NCI-H510A (cell line): Measurements from ENCODE around the gene ASF1B.
A peak's percentile ranks its signal among the peaks of the same experiment; 100 is the strongest.

Experiments used
- DNase-seq: peaks from one replicate; lab custom pipeline; 2025; lab: John Stamatoyannopoulos, UW

ASF1B gene

DNA sequence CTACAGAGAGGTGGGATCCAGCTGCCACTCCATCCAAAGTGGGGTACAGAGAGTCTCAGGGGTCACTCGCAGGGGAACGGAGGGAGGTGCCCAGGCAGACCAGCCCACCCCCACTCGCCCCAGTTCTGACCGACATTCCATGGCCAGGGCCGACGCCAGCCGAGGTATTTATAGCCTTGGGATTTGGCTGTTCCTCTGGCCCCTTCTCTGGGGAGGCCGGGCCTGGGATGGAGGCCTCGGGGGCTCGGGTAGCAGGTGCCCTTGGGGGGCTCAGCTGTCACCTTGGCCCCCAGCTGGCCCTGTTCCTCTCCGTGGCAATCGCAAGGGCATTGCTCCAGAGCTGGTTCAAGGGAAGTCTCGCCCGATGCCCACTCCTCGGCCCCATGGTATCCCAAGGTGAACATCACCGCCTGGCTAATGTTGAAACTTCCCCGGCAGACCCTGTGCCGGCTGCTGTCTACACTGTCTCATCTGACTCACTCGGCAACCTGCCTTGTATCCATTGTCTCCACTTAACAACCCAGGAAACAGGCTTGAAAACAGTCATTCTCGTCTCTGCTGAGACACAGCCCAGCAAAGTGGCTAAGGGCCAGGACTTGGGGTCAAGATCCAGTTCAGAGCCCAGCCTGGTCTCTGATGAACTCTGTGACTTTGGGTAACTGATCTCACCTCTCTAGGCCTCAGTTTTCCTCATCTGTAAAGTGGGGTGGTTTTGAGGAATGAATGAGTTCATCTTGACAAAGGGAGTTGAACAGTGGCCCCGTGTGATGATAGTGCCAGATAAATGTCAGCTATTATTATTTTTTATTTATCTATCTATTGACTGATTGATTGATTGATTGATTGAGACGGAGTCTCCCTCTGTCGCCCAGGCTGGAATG, 28.6 kb downstream of the ASF1B start:
- no peak for DNase-seq

DNA sequence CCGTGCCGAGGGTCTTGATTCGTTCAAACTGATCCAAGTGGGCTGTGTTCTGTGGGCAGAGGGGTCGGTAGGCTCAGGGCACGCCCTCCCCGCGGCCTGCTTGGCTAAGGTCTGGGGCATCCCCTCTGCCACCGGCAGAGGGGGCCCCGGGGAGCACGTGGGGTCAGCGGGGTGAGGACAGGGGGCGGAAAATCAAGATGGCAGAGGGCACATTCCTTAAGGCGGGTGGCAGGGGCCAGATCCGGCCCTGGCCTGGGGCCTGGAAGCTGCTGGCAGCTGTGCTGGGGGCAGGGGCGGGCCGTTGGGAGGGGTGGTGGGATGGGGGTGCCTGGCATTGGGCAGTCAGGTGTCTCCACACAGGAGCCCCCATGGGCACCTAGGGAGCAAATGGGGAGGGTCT, 29.5 kb downstream of the ASF1B start:
- no peak for DNase-seq

DNA sequence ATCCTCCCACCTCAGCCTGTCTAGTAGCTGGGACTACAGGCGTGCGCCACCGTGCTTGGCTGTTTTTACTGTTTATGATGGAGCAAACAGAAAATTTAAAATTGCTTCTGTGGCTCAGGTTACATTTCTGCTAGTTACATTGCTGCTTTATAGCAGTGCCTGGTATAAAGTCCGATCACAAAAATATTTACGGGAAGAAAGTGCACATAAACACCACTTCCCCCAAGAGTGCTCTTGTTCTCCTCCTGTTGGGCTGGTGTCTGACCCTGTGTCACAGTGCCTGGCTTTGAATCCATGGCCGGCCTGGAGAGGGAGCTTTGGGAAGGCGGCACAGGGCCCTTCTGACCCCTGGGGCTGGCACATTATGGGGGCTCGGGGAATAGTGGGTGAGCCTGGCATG, 30.7 kb downstream of the ASF1B start:
- DNase-seq, result no peak

DNA sequence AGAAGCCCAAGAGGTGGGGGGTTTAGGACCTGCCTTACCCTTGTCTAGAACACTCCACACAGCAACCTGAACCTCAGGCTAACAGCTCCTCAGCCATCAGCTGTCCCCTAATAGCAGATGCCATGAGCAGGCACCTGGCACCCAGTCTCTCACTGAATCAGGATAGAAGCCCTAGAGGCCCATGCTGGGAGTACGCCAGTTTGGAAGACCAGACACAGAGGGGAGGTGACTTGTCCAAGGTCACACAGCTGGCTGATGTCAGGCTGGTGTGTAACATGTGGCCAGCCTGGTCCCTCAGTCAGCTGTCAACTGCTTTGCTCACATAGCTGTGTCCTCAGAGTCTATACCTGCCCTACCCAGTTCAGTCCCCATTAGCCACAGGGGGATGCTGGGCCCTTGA, 33.1 kb downstream of the ASF1B start:
- DNase-seq, result no peak

DNA sequence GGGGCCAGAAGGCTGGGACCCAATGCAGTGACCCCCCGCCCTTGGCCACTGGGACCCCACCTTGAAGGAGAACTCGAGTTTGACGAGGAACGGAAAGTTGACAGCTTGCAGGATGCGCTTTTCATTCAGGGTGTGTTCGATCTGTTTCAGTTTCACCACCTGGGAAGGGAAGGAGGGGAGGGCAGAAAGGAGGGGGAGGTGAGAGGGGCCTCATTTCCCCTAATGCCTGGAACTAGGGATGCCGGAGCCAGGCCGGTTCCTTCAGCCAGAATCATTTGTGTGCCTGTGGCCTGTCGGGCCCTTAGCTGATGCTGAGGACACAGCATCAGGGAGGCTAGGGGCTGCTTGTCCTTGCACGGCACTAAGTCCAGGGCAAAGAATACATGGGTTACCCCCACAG, 33.6 kb downstream of the ASF1B start:
- DNase-seq, result no peak

DNA sequence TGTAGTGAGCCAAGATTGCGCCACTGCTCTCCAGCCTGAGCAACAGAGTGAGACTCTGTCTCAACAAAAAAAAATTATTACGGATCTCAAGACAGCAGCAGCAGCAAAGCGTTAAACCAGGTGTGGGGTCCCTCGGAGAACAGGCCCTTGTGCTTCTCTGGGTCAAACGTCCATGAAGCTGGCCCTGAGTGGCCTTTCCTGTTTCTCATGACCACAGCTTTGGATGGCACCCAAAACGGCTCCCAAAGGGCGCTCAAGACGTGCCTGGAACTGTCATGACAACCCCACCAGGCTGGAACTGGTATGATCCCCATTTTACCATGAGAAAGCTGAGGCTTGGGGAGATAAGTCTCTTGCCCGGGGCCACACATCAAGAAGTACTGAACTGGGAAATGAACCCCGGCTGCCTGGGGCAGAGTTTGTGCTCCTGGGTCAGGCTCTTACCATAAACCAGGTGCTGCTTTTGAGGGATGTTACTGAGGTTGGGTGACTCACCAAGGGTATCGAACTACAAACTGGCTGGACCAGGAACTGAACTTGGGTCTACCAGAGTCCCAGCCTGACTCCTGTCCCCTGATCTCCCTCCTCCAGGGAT, 34.2 kb downstream of the ASF1B start:
- DNase-seq, result no peak

DNA sequence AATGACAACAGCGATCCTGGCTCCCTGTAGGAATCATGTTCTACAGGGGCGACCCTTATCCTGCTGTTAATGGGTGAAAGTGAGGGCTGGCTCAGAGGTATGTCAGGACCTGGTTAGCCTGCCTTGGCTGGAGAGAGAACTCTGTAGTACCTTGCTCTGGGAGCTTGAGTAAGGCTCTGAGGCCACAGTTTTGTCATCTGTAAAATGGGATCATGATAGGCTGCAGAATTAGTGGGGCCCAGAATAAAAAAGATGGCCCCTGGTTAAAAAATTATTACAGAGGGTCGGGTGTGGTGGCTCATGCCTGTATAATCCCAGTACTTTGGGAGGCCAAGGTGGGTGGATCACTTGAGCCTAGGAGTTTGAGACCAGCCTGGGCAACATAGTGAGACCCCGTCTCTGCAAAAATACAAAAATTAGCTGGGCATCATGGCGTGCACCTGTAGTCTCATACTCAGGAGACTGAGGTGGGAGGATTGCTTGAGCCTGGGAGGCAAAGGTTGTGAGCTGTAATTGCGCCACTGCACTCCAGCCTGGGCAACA, 35.3 kb downstream of the ASF1B start:
- no peak for DNase-seq

DNA sequence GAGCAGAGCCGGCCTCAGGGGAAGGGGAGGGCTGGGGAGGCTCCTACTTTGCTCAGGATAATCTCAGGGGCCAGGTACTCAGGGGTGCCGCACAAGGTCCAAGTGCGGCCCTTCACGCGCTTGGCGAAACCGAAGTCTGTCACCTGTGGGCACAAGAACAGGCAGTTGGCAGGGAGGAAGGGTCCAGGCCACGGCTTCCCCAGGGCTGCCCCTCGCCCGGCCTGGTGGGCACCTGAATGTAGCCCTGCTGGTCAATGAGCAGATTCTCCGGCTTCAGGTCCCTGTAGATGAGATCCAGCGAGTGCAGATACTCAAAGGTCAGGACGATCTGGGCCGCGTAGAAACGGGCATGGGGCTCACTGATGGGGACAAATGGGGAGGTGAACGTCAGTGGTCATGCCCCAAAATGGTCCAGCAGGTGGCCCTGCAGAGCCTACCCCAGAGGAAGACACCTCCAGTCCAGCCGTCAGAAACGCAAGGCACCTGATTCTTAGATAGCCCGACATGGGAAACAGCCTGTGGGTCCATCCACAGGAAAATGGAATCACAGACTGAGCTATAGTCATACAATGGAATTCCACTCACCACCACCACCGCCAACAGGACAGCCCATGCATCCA, 38.7 kb downstream of the ASF1B start:
- no peak for DNase-seq

DNA sequence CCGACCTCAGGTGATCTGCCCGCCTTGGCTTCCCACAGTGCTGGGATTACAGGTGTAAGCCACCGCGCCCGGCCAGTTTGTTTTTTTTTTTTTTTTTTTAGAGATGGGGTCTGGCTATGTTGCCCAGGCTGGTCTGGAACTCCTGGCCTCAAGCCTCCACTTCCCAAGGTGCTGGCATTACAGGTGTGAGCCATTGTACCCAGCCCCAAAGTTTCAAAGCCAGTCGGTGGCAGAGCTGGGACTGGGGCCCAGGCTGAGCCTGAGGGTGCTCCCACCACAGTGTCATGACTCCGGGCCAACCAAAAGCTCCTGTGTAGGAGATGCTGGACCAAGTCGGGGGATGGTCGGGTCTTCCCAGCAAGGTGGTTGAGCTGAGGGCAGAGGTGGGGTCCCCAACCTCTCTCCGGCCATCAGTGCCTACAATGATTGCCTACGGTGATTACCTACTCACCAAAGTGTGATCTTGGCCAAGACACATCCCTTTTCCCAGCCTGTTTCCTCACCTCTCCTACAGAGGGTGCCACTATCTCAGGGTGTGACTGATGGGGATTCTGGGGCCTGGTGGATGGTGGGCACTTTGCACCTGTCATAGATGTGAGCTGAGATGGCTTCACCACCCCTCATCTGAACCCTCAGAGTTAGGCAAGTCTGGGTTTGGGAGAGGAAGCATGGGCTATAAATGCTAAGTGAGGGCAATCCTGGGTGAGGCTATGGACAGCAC, 40.0 kb downstream of the ASF1B start:
- no peak for DNase-seq

DNA sequence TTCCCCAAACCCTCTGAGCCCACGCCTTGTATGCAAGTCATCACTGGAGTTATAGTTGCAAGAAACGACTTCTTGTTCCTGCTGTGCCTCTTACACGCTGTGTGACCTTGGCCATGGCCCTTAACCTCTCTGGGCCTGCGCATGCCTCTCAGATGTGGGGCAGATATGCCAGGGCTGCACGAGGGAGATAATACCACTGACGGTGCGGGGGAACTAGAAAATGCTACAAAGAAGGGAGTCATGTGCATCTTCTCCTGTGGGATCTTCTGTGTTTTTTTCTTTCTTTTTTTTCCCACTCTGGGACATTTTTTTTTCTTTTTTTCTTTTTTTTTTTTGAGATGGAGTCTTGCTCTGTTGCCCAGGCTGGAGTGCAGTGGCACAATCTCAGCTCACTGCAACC, 41.5 kb downstream of the ASF1B start:
- no peak for DNase-seq

DNA sequence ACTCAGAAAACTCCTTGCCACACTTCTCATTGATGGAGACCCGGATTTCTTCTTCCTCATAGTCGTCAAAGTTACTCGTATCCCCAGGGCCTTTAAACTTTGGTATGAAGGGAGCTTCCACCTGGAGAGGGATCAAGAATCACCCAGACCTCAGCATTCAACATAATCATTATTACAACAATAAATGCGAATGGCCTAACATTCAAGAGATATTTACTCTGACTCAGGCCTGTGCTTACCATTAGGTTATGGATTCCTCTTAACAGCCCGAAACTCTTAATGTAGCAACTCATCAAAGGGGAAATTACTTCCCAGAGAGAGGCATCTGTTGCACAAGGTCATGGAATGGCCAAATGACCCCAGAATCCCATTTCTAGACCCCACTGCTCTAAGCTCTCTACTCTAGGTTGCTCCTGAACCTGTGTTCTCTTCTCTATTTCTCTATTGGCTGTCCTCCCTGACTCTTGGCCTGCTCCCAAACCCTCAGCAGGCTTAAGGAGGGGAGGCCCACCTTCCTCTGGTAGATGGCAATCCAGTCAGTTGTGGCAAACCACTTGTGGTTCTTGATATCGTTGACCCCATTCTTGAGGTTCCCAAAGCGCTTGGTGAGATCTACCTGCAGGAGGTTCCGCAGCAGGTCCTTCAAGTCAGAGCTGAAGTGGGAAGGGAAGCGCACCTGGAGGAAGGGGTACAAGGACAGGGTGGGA, 43.1 kb downstream of the ASF1B start:
- no peak for DNase-seq

DNA sequence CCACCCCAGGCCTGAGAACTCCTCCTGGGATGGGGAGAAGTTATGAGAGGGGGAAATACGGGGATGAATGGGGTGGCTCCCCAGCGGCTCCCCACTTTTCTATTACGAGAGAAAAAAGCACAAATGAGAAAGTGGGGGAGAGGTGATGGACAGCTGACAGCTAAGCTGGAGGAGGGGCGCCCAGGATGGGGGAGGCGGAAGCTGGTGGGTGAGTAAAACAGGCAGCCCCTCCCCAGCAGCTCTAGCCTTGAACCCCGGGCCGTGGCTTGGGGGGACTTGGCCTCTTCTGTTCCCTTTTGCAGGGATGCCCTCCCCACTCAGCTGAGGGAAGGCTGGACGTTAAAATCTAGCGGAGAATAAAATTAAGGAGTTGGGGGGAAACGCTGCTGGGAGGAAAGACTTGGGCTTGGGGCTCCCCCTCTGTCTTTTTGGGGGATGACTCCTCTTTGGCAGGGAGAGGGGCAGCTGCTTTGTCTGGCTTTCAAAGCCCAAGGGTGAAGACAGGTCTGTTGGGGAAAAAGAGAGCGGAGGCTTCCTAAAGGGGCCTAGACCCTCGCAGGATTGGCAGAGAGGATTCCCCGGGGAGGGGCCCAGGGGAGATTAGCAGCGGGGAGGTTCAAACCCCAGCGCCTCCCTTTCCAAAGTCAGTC, 44.5 kb downstream of the ASF1B start:
- DNase-seq, result no peak

DNA sequence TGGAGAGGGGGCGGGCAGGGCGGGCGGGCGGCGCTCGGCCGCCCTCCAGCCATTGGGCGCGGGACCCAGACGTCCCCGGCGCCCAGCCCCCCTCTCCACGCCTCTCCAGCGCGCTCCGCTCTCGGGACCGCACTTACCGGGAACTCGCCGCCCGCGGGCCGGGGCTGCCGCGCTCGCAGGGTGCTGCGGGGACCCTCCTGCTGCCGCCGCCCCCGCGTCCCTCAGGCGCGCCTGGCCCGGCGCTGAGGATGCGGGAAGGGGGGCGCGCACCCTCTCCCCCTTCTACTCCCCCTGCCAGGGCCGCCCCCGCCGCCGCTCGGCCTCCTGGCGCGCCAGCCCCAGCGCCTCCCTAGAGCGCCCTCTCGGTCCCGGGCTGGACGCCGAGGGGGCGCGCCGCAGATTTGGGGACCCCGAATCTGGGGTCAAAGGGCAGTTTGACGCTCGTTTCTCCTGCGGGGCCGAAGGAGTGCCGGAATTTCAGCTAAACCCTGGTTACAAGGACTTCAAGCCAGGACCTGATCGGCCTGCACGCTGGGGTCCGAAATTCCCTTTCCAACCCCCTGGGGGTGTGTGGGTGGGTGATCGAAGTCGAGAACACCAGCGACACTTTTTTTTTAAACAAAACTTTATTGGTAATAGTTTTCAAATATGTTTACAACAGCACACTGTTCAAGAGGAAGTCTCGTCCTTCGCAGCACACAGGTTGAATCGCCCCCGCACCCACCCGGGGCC, 45.1 kb downstream of the ASF1B start:
- peak; percentile 90 for DNase-seq

DNA sequence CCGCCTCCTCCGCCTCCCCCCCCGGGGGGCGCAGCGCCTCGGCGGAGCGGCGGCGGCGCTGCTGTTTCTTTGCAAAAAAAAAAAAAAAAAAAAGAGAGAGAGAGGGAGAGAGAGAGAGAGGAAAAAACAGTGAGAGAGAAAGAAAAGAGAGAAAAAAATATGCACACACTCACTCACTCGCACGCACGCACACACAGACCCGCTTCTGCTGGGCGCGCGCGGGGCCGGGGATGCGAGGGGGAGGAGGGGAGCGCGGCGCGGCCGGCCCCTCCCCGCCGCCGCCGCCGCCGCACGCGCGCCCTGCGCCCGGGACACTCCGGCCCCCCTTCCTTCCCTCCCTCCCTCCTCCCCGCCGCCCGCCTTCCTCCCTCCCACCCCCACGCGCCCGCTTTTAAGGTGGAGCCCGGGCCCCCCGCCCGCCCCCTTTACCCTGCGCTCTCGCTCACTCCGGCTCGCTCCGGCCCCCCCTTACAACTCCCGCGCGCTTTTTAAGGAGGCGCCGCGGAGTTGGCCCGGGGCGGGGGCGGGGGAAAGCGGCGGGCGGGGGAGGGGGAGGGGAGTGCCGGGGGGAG, 45.8 kb downstream of the ASF1B start, which contains the start of gene SAMD1:
Gene SAMD1, minus strand, starts transcription at position 243 of the 572 bp plus-strand sequence.
- DNase-seq, result peak; percentile 90

DNA sequence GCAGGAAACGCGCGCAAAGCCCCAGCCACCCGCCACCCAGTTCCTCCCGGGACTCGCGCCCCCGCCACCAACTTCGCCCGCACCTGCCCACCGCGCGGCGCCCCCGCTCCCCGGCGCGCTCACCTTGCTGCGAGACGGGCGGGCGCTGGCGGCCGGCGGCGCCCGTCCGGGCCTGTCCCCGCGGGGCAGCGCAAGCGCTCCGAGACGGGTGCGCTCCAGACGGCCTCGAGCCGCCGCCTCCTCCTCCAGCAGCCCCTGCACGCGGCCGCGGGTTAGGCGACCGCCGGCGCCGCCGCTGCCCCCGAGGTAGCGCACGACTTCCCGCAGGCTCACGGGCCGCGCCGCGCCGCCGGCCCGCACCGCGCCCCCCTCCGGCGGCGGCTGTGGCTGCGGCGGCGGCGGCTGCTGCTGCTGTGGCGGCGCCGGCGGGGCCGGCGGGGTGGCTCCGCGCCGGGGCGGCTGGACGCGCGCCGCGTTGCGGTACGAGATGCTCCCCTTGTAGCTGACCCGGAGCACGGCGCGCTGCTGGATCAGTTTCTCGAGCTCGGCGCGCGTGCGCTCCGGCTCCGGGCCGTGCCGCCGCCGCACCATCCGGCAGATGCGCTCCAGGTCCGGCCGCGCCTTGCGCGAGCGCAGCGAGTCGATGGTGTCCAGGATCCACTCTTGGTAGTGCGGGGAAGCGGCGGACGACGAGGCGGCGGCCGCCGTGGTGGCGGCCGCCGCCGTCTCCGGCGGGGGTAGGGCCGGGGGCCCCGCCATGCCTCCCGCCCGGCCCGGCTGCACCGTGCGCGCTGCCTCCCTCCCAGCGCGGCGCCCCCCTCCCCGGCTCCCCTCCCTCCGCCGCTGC, 46.5 kb downstream of the ASF1B start:
- DNase-seq, result peak; percentile 31

DNA sequence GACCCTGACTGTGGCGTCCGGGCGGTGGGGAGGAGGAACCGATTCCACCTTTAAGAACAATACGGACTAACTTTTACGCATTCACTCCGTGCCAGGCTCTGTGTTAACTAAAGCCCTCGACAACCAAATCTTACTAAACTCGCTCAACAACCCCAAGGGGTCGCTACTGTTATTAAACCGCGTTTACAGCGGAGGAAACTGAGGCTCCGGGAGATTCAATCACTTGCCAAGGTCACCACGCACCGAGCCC, 47.1 kb downstream of the ASF1B start:
- DNase-seq, result no peak

DNA sequence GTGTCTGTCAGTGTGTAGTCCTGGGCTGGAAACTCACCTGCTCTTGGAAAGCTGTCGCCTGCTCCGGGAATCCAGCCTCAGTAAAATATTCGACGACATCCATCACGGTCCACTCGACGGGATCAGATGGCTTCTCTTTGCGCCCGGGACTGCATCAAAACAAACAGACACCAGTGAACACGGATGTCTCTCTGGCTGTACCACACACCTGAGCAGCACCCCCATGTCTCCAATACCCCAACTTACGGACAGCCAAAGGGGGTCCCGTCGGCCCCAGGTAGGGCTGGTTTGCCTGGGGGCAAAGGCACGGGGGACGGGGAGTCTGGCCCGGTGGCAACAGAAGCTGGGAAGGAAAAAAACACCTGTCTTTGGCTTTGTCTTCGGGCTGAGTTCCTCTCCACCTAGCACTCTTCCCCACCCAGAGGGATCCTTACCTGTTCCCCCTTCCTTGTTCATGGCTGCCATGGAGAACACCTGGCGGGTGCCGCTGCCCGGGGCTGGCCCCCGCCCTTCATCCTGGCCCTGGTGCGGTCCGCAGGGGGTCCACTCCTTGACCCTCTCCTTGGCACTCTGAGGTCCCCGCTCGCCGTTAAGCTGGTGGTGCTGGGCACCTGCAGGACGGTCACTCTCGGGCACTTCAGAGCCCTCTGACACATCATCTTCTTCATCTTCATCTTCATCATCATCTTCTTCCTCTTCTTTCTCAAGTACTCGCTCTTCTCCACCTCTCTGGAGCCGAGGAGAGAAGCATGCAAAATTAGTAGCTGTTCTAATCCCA, 47.6 kb downstream of the ASF1B start:
- DNase-seq, result no peak

DNA sequence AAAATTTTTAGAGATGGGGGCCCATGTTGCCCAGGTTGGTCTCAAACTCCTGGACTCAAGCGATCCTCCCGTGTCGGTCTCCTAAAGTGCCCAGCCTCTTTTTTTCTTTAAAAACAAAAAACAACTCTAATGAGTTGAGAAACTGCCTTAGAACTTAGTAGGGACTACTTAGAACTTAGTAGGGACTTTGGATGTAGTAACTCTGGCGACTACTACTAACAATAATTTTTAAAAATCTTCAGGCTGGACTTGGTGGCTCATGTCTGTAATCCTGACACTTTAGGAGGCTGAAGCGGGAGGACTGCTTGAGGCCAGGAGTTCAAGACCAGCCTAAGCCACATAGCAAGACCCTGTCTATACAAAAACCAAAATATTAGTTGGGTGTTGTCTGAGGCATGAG, 50.3 kb downstream of the ASF1B start:
- no peak for DNase-seq
